ENCODE data around the gene NRN1L.
"Not testable (repeated sequence)": the region's sequence is repeated elsewhere in the genome, so short reads cannot be mapped to it uniquely, and the experiment has no call there.

NRN1L gene

GRCh38 chr16:67883872-67884261 lies 818 bp upstream of the NRN1L start:
- peak; percentile 90 for DNase-seq

- no peak for DNase-seq
Measured at GRCh38 chr16:67885545-67885944, 860 bp downstream of the NRN1L start.

GRCh38 chr16:67885976-67886375 lies 1.3 kb downstream of the NRN1L start:
- DNase-seq, result no peak

- no peak for DNase-seq
Measured at GRCh38 chr16:67886387-67886786, 1.7 kb downstream of the NRN1L start.

GRCh38 chr16:67888331-67888730 lies 3.6 kb downstream of the NRN1L start:
- DNase-seq, result no peak

GRCh38 chr16:67892375-67892774 lies 7.7 kb downstream of the NRN1L start:
- no peak for DNase-seq

GRCh38 chr16:67892899-67893742 lies 8.4 kb downstream of the NRN1L start, which contains the start of gene PSKH1:
Gene PSKH1, plus strand, starts transcription at chr16:67893254. Its CDS starts 15,496 bp downstream, at chr16:67908750.
- DNase-seq, result peak; percentile 98

- no peak for DNase-seq
Measured at GRCh38 chr16:67893743-67894399, 9.2 kb downstream of the NRN1L start.

- DNase-seq, result no peak
Measured at GRCh38 chr16:67897231-67897630, 12.5 kb downstream of the NRN1L start.

- no peak for DNase-seq
Measured at GRCh38 chr16:67901734-67902133, 17.0 kb downstream of the NRN1L start.

GRCh38 chr16:67902831-67903230 lies 18.1 kb downstream of the NRN1L start:
- DNase-seq, result no peak

GRCh38 chr16:67907397-67908180 lies 22.9 kb downstream of the NRN1L start:
- DNase-seq, result no peak

GRCh38 chr16:67909056-67909742 lies 24.5 kb downstream of the NRN1L start:
- DNase-seq, result no peak

- no peak for DNase-seq
Measured at GRCh38 chr16:67910158-67910557, 25.5 kb downstream of the NRN1L start.

GRCh38 chr16:67914758-67915495 lies 30.2 kb downstream of the NRN1L start:
- DNase-seq, result no peak

GRCh38 chr16:67915496-67915769 lies 30.7 kb downstream of the NRN1L start:
- DNase-seq, result not testable (repeated sequence)

- DNase-seq, result no peak
Measured at GRCh38 chr16:67915831-67916723, 31.4 kb downstream of the NRN1L start.

GRCh38 chr16:67917140-67917851 lies 32.6 kb downstream of the NRN1L start:
- no peak for DNase-seq

GRCh38 chr16:67917852-67918236 lies 33.2 kb downstream of the NRN1L start:
- DNase-seq, result peak; percentile 73

- DNase-seq, result no peak
Measured at GRCh38 chr16:67919622-67920221, 35.0 kb downstream of the NRN1L start.
